Heart left ventricle (tissue), 13 donors: ENCODE measurements around the gene IL1A.

ENCODE experiments used
- POLR2A ChIP-seq, 2 donors: fragments of 450-650 bp; IDR thresholded peaks; one replicate each; pipeline ENCODE4 v1.6.1; 2017; ENCODE audit warnings: antibody characterized with exemption in 2 of 2, mild to moderate bottlenecking in 2 of 2, moderate library complexity in 2 of 2
- TF ChIP-seq, protein P1 (sequence below), 12 donors: fragments of 200-600 bp; sonication (generic) in 4 of 12; IDR thresholded peaks; one replicate each; pipeline versions ENCODE4 v1.5.0 to v1.8.0; 2018 to 2022; ENCODE audit warnings: antibody characterized with exemption in 12 of 12, mild to moderate bottlenecking in 5 of 12
- donor health status: ischemic (EF 13 %, LVEDD 7.1; RV severe dilation, severe dysfunction).
- donor health status: DM: no; HTN: yes; CAD: no.
- donor health status: DM: no; HTN: no; CAD: no.
- donor health status: ischemic (EF 25% LVEDD 6.9; RV normal size, moderate dysfunction).
- donor health status: ischemic (EF 25% LVEDD 5.7; RV mildly dilated, moderate dysfunction).
- donor health status: ischemic (EF 35%, LVEDD 5.7; RV mildly dilated, moderate dysfunction).
- donor health status: nonischemic (EF 11% LVEDD 7.7; RV severe dilation, severe dysfunction).
- donor health status: DM: yes; HTN: yes; CAD: no.
- donor health status: PGD.
- donor health status: ischemic (EF 29% LVEDD 5.4; RV normal size, mild dysfunction).
- donor health status: nonischemic (EF 23%, LVEDD 6.1; RV moderate dilation, normal function).

GRCh38 chr2:112794131-112794733 is 9.9 kb upstream of the IL1A start:
- TF ChIP-seq POLR2A (IDR thresholded peaks at IDR 0.05), result no peak
- TF ChIP-seq, protein P1, sequence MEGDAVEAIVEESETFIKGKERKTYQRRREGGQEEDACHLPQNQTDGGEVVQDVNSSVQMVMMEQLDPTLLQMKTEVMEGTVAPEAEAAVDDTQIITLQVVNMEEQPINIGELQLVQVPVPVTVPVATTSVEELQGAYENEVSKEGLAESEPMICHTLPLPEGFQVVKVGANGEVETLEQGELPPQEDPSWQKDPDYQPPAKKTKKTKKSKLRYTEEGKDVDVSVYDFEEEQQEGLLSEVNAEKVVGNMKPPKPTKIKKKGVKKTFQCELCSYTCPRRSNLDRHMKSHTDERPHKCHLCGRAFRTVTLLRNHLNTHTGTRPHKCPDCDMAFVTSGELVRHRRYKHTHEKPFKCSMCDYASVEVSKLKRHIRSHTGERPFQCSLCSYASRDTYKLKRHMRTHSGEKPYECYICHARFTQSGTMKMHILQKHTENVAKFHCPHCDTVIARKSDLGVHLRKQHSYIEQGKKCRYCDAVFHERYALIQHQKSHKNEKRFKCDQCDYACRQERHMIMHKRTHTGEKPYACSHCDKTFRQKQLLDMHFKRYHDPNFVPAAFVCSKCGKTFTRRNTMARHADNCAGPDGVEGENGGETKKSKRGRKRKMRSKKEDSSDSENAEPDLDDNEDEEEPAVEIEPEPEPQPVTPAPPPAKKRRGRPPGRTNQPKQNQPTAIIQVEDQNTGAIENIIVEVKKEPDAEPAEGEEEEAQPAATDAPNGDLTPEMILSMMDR (IDR thresholded peaks at IDR 0.05), result no peak
